HEK293T (cell line): ENCODE measurements around the gene CNMD.
A peak's percentile ranks its signal among the peaks of the same experiment; 100 is the strongest.

Experiments used
- CTCF ChIA-PET: fragments of 350-600 bp; formaldehyde crosslinking; extraction: SDS; loops from one replicate; lab custom pipeline; 2021; ENCODE audit warnings: antibody characterized with exemption, inconsistent platforms; lab: Yijun Ruan, JAX
- POLR2A ChIA-PET: fragments of 350-600 bp; formaldehyde crosslinking; extraction: SDS; loops from one replicate; lab custom pipeline; 2020; ENCODE audit warnings: antibody characterized with exemption, inconsistent platforms; lab: Yijun Ruan, JAX
- DNase-seq: peaks from one replicate; pipeline ENCODE4 v3.0.0; 2012; ENCODE audit warnings: mixed read lengths; ENCODE audit errors: extremely low spot score
- ARNT ChIP-seq: fragments of 450-650 bp; IDR thresholded peaks from 2 replicates; pipeline ENCODE4 v1.6.1; 2017; ENCODE audit warnings: mild to moderate bottlenecking
- BHLHE40 ChIP-seq: fragments of 450-650 bp; IDR thresholded peaks from 2 replicates; pipeline ENCODE4 v1.6.1; 2016; ENCODE audit warnings: mild to moderate bottlenecking, moderate library complexity, borderline replicate concordance
- CTBP1 ChIP-seq: fragments of 450-650 bp; IDR thresholded peaks from 2 replicates; pipeline ENCODE4 v1.6.1; 2016; ENCODE audit warnings: borderline replicate concordance
- ELF4 ChIP-seq: fragments of 450-650 bp; IDR thresholded peaks from 2 replicates; pipeline ENCODE4 v1.6.1; 2017; ENCODE audit warnings: antibody characterized with exemption
- FOXA1 ChIP-seq: fragments of 450-650 bp; IDR thresholded peaks from 2 replicates; pipeline ENCODE4 v1.6.1; 2016; ENCODE audit warnings: mild to moderate bottlenecking
- FOXK2 ChIP-seq: fragments of 450-650 bp; IDR thresholded peaks from 2 replicates; pipeline ENCODE4 v1.6.1; 2016; ENCODE audit warnings: mild to moderate bottlenecking
- FOXM1 ChIP-seq: fragments of 450-650 bp; IDR thresholded peaks from 2 replicates; pipeline ENCODE4 v1.6.1; 2017; ENCODE audit warnings: mild to moderate bottlenecking, borderline replicate concordance
- HDGF ChIP-seq: fragments of 450-650 bp; IDR thresholded peaks from 2 replicates; pipeline ENCODE4 v1.6.1; 2017; ENCODE audit warnings: antibody characterized with exemption, borderline replicate concordance
- L3MBTL2 ChIP-seq: fragments of 450-650 bp; conservative IDR thresholded peaks from 2 replicates; pipeline ENCODE4 v1.6.1; 2016; ENCODE audit warnings: mild to moderate bottlenecking
- LEF1 ChIP-seq: fragments of 450-650 bp; IDR thresholded peaks from 2 replicates; pipeline ENCODE4 v1.6.1; 2017; ENCODE audit warnings: mild to moderate bottlenecking, borderline replicate concordance
- NFRKB ChIP-seq: fragments of 450-650 bp; IDR thresholded peaks from 2 replicates; pipeline ENCODE4 v1.6.1; 2016; ENCODE audit warnings: mild to moderate bottlenecking, moderate library complexity
- PKNOX1 ChIP-seq: fragments of 450-650 bp; IDR thresholded peaks from 2 replicates; pipeline ENCODE4 v1.6.1; 2016
- SP1 ChIP-seq: fragments of 450-650 bp; IDR thresholded peaks from 2 replicates; pipeline ENCODE4 v1.6.1; 2017
- SUZ12 ChIP-seq: fragments of 450-650 bp; IDR thresholded peaks from 2 replicates; pipeline ENCODE4 v1.6.1; 2016; ENCODE audit warnings: mild to moderate bottlenecking
- TARDBP ChIP-seq: fragments of 450-650 bp; IDR thresholded peaks from 2 replicates; pipeline ENCODE4 v1.6.1; 2016
- ZNF384 ChIP-seq: fragments of 450-650 bp; IDR thresholded peaks from 2 replicates; pipeline ENCODE4 v1.6.1; 2016

The CNMD gene

GRCh38 chr13:52670726-52671125 lies 68.9 kb downstream of the CNMD start:
- no peak for DNase-seq
- ChIA-PET CTCF (no interaction called here), POLR2A (no interaction called here)
- TF ChIP-seq FOXM1: no peak
- TF ChIP-seq SP1: no peak
- no peak for TF ChIP-seq L3MBTL2
- no peak for TF ChIP-seq ARNT
- TF ChIP-seq NFRKB: no peak
- no peak for TF ChIP-seq CTBP1
- no peak for TF ChIP-seq FOXK2
- no peak for TF ChIP-seq BHLHE40

GRCh38 chr13:52669677-52670076 lies 69.9 kb downstream of the CNMD start:
- no peak for DNase-seq
- ChIA-PET CTCF (no interaction called here), POLR2A (no interaction called here)

GRCh38 chr13:52665325-52665724 lies 74.3 kb downstream of the CNMD start:
- CTCF ChIA-PET: interaction anchor here (0.7 to 1.7 kb wide), 7 partner anchors 9 to 404 kb away, joined by 3 to 12 read pairs (median 3); partner anchors contain the start of gene SUGT1
- TF ChIP-seq ZNF384 (peak; percentile 64), BHLHE40 (no peak)
- DNase-seq: no peak
- POLR2A ChIA-PET: interaction anchor here (1.5 kb wide), 1 partner anchor 13 kb away, joined by 4 read pairs; the partner anchor contains the start of gene SUGT1

More at GRCh38 chr13:52669677-52670076, 69.9 kb downstream of the CNMD start:
- TF ChIP-seq L3MBTL2: no peak
- no peak for TF ChIP-seq BHLHE40
- no peak for TF ChIP-seq ARNT
- TF ChIP-seq NFRKB: no peak
- TF ChIP-seq FOXA1: no peak
- no peak for TF ChIP-seq ZNF384
- TF ChIP-seq CTBP1: no peak
- no peak for TF ChIP-seq SUZ12
- TF ChIP-seq FOXK2: no peak
- TF ChIP-seq PKNOX1: no peak
- TF ChIP-seq FOXM1: no peak
- TF ChIP-seq LEF1: no peak
- no peak for TF ChIP-seq ELF4
- TF ChIP-seq TARDBP: no peak

GRCh38 chr13:52664272-52664671 lies 75.3 kb downstream of the CNMD start:
- ChIA-PET CTCF (interaction anchor here (1.1 to 1.7 kb wide), 2 partner anchors 139 to 145 kb away, joined by 5 to 12 read pairs; no protein-coding TSS in a partner anchor), POLR2A (interaction anchor here (1.3 kb wide), 1 partner anchor 12 kb away, joined by 3 read pairs; the partner anchor contains the start of gene SUGT1)
- DNase-seq: no peak
- TF ChIP-seq ARNT: no peak
- TF ChIP-seq FOXM1: no peak
- TF ChIP-seq NFRKB: no peak
- no peak for TF ChIP-seq SP1
- no peak for TF ChIP-seq L3MBTL2
- TF ChIP-seq TARDBP: no peak
- no peak for TF ChIP-seq HDGF
- no peak for TF ChIP-seq BHLHE40
- no peak for TF ChIP-seq PKNOX1
- no peak for TF ChIP-seq ELF4
- TF ChIP-seq FOXK2: no peak

- POLR2A ChIA-PET: no interaction called here
- no peak for DNase-seq
- CTCF ChIA-PET: no interaction called here
- TF ChIP-seq TARDBP (no peak), FOXK2 (no peak), L3MBTL2 (no peak), FOXA1 (no peak), NFRKB (no peak), BHLHE40 (no peak), HDGF (no peak), LEF1 (no peak), SP1 (no peak), FOXM1 (no peak), PKNOX1 (no peak), ARNT (no peak), ZNF384 (no peak), SUZ12 (no peak), ELF4 (no peak), CTBP1 (no peak)
Measured at GRCh38 chr13:52659340-52659739, 80.3 kb downstream of the CNMD start.
